HepG2 (cell line): ENCODE results near the gene KIAA0232. TPM values are rescaled to one million over a fixed set of nuclear protein-coding genes. Genes with fewer than 3 reads are reported as not detected.

ENCODE experiments used
- AKNA ChIP-seq: sonication (generic); formaldehyde crosslinking; IDR thresholded peaks from 2 replicates; pipeline ENCODE4 v1.4.0; 2020; ENCODE audit warnings: missing genetic modification reagents, borderline replicate concordance
- ARID2 ChIP-seq: sonication (generic); formaldehyde crosslinking; IDR thresholded peaks from 2 replicates; pipeline ENCODE4 v1.8.1; 2022; ENCODE audit warnings: mild to moderate bottlenecking, missing genetic modification reagents, borderline replicate concordance
- CREB3 ChIP-seq: sonication (generic); formaldehyde crosslinking; IDR thresholded peaks from 2 replicates; pipeline ENCODE4 v1.5.0; 2020; ENCODE audit warnings: missing genetic modification reagents
- FOXP1 ChIP-seq, 2 experiments: fragments of 450-650 bp in 1 of 2; IDR thresholded peaks; 2 replicates each; pipeline ENCODE4 v1.6.1; 2017 to 2018; ENCODE audit warnings: antibody characterized with exemption in 1 of 2
- GATAD1 ChIP-seq: IDR thresholded peaks from 2 replicates; pipeline ENCODE4 v1.6.1; 2016; ENCODE audit warnings: missing genetic modification reagents, missing compliant biosample characterization
- HNF1B ChIP-seq: sonication (generic); formaldehyde crosslinking; IDR thresholded peaks from 2 replicates; pipeline ENCODE4 v1.5.1; 2020; ENCODE audit warnings: mild to moderate bottlenecking, moderate library complexity, missing genetic modification reagents
- IKZF4 ChIP-seq: sonication (generic); formaldehyde crosslinking; IDR thresholded peaks from 2 replicates; pipeline ENCODE4 v1.5.1; 2020; ENCODE audit warnings: borderline replicate concordance, mild to moderate bottlenecking, low read depth, missing genetic modification reagents; ENCODE audit errors: not compliant biosample characterization
- KLF6 ChIP-seq: IDR thresholded peaks from 2 replicates; pipeline ENCODE4 v1.8.0; 2016; ENCODE audit warnings: missing biosample characterization, missing genetic modification reagents
- LCORL ChIP-seq, 2 experiments: fragments of 450-650 bp in 1 of 2; sonication (generic) in 1 of 2; formaldehyde crosslinking in 1 of 2; IDR thresholded peaks; 2 replicates each; pipeline versions ENCODE4 v1.5.0 to v1.6.1; 2017 to 2020; ENCODE audit warnings: antibody characterized with exemption in 1 of 2, missing genetic modification reagents in 1 of 2
- MED8 ChIP-seq: sonication (generic); formaldehyde crosslinking; IDR thresholded peaks from 2 replicates; pipeline ENCODE4 v1.8.1; 2023; ENCODE audit warnings: mild to moderate bottlenecking, missing genetic modification reagents; ENCODE audit not compliant: insufficient replicate concordance
- MIXL1 ChIP-seq: IDR thresholded peaks from 2 replicates; pipeline ENCODE4 v1.6.1; 2016
- MLLT10 ChIP-seq: sonication (generic); formaldehyde crosslinking; IDR thresholded peaks from 2 replicates; pipeline ENCODE4 v1.4.0; 2020; ENCODE audit warnings: missing genetic modification reagents
- POLR2AphosphoS5 ChIP-seq: IDR thresholded peaks from 2 replicates; pipeline ENCODE4 v1.6.1; 2012; ENCODE audit warnings: low read depth, low read length
- SNRNP70 ChIP-seq: fragments of 200-400 bp; formaldehyde crosslinking; IDR thresholded peaks from 2 replicates; pipeline ENCODE4 v1.6.1; 2017; ENCODE audit warnings: mild to moderate bottlenecking, low read depth, low read length, moderate library complexity
- U2AF1 ChIP-seq: fragments of 200-400 bp; formaldehyde crosslinking; optimal IDR thresholded peaks from 2 replicates; pipeline ENCODE3; 2017; ENCODE audit warnings: mild to moderate bottlenecking, low read depth, low read length
- ZBTB38 ChIP-seq: sonication (generic); formaldehyde crosslinking; IDR thresholded peaks from 2 replicates; pipeline ENCODE4 v1.5.1; 2020; ENCODE audit warnings: mild to moderate bottlenecking, missing genetic modification reagents
- ZNF275 ChIP-seq: sonication (generic); formaldehyde crosslinking; IDR thresholded peaks from 2 replicates; pipeline ENCODE4 v1.8.0; 2022; ENCODE audit warnings: missing genetic modification reagents, mild to moderate bottlenecking, inconsistent platforms, borderline replicate concordance
- ZNF34 ChIP-seq: sonication (generic); formaldehyde crosslinking; IDR thresholded peaks from 2 replicates; pipeline ENCODE4 v1.4.0; 2020; ENCODE audit warnings: mild to moderate bottlenecking, missing genetic modification reagents, borderline replicate concordance
- ZNF564 ChIP-seq: sonication (generic); formaldehyde crosslinking; IDR thresholded peaks from 2 replicates; pipeline ENCODE4 v1.8.1; 2023; ENCODE audit warnings: mild to moderate bottlenecking, missing genetic modification reagents
- polyA plus RNA-seq, 8 experiments: library from polyadenylated mRNA; depleted of rRNA in 3 of 8; stranded (reverse) in 7 of 8; unstranded in 1 of 8; fragments of >200 nt; fragmentation: Illumina TruSeq in 4 of 8; extraction: Trizol in 4 of 8; gene quantifications; 2 replicates each; pipeline versions ENCODE4 v1.2.1 to v1.2.3, GENCODE V29; 2011 to 2016; ENCODE audit warnings: low read depth in 4 of 8, missing spikeins in 1 of 8, mixed read lengths in 1 of 8; ENCODE audit not compliant: insufficient read depth in 1 of 8
- total RNA-seq, 5 experiments: library from RNA; depleted of rRNA; stranded (reverse); fragments of >200 nt; fragmentation: Illumina TruSeq; extraction: Trizol; gene quantifications; 2 replicates each; pipeline ENCODE4 v1.2.3, GENCODE V29; 2016; ENCODE audit warnings: low read depth in 1 of 5
- TF ChIP-seq, protein P1 (sequence below): IDR thresholded peaks from 2 replicates; pipeline ENCODE4 v1.6.1; 2012; ENCODE audit warnings: inconsistent platforms

KIAA0232 gene
- total and polyA plus RNA-seq, 2 of the 13 experiments (the other 11 are each of a cell fraction or from before 2014, with no cell fraction given): 7.8 to 17.1 TPM

DNA sequence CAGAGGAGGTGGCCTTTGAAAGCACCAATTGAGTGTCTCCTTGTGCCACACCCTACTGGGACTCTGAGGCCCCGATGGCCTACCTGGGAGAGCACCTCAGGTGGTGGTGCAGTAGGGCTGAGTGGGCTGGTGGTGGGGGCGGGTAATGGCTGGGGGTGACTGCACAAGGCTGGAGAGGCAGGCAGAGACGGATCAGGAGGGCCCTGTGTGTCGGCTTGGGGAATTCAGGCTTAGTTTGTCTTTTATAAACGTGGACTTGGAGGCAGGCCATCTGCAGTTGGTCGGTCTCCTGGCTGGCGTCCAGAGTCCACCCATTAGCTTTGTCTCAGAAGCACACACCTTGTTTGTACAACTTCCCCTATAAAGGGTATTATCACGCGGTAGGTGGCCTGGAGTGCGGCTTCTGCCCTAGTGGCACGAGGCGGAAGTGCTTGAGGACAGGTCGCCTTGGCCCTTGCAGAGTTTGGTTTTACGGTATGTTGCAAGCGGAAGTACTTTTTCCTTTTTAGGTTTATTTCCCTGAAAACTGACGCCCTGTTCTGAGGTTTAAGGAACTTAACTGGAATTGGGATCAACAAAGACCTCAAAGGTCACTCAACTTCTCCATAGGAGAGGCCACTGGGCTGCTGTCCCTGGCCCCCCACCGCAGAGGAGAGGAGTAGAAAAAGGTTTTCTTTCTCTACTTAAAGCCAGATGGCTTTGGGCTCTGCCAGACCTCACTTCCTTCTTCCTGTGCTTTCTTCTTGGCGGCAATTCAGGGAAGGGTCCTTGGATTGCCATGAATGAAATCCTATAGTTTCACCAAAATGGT is 135.1 kb downstream of the KIAA0232 start (continued):
- TF ChIP-seq POLR2AphosphoS5 (no peak), KLF6 (CRISPR knock-in tag) (peak; percentile 64; the same call in 1 of the 2 replicates), MIXL1 (CRISPR knock-in tag) (peak; percentile 91), HNF1B (CRISPR knock-in tag) (peak; percentile 92), SNRNP70 (no peak), GATAD1 (CRISPR knock-in tag) (peak; percentile 76), ZNF34 (0 out of 2 replicates have a peak, but pooled peaks have one; percentile 64), AKNA (no peak), FOXP1 (IDR thresholded peaks at IDR 0.05) (no peak), FOXP1 (CRISPR knock-in tag; IDR thresholded peaks at IDR 0.05) (peak; percentile 85), IKZF4 (CRISPR knock-in tag) (no peak), LCORL (IDR thresholded peaks at IDR 0.05) (no peak), LCORL (CRISPR knock-in tag; IDR thresholded peaks at IDR 0.05) (peak; percentile 89), ZNF564 (CRISPR knock-in tag) (no peak), ARID2 (CRISPR knock-in tag) (no peak), MLLT10 (CRISPR knock-in tag) (no peak), CREB3 (no peak; the same call in 1 of the 2 replicates), U2AF1 (no peak), ZNF275 (CRISPR knock-in tag) (0 out of 2 replicates have a peak, but pooled peaks have one; percentile 45), MED8 (CRISPR knock-in tag) (peak; percentile 18), ZBTB38 (CRISPR knock-in tag) (peak; percentile 71)
- TF ChIP-seq, protein P1, sequence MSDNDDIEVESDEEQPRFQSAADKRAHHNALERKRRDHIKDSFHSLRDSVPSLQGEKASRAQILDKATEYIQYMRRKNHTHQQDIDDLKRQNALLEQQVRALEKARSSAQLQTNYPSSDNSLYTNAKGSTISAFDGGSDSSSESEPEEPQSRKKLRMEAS: peak; percentile 94
